ENCODE results near the gene AREL1. TPM values are rescaled to one million over a fixed set of nuclear protein-coding genes. Genes with fewer than 3 reads are reported as not detected.
A peak's percentile ranks its signal among the peaks of the same experiment; 100 is the strongest.

Gene AREL1
- total RNA-seq, 1 experiment from 2014 or later = 45.9 TPM

DNA sequence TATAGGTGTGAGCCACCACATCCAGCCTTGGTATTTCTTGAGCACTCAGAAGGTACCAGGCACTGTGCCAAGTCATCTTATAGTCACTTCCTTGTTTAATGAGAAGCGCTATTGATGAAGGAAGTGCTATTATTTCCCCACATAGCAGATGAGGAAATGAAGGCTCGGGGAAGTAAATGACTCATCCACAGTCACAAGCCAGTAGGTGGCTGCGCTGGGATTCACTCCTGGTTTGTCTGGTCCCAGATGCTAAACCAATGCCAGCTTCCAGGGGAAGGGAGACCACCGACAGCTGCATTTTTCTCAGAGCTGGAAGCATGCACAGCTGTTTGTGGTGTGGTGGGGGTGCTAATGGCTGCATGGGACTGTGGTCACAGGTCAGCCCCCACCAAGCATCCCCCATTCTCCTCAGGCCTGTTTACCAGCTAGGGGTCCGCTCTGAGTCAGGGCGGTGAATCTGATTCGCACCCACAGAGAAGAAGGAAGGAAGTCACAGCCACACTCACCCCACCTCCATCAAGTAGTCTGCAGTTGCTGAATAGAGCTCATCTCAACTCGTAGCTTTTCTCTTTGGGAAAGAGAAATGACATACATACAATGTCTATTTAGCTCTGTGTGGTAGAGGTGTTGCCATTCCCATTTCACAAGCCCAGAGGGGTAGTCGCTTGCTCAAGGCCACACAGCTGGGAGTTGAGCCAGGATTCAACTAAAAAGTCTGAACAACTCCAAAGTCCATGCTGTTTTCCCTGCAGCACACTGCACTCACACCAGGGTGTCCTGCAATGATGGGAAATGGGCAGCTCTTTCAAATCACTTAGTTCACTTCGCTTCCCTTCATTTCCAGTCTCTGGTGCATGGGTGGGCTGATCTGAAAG is 94.6 kb downstream of the AREL1 start:
- Histone ChIP-seq H3K27me3 (ENCODE audit: insufficient read depth, low read length) (no peaks in the 10 kb centered on the region), H3K4me2 (ENCODE audit: low read length) (peak overlapping the region; percentile 78), H3K79me2 (ENCODE audit: insufficient read depth, low read length) (no peaks in the 10 kb centered on the region), H2AFZ (ENCODE audit: low read depth, low read length, poor library complexity, severe bottlenecking) (peak overlapping the region; percentile 49), H3K9me2 (ENCODE audit: insufficient read depth) (no peaks in the 10 kb centered on the region), H4K20me1 (ENCODE audit: insufficient read depth) (no peaks in the 10 kb centered on the region), H3K36me3 (ENCODE audit: control insufficient read depth in 1 of 2, insufficient read depth in 2 of 2, low read length in 2 of 2) (no peaks in the 10 kb centered on the region), H3K9ac (ENCODE audit: low read length) (peak overlapping the region; percentile 44; the same call in 1 of the 2 replicates), H3K4me3 (replicated peaks in 1 of 2; ENCODE audit: low read depth in 1 of 2, low read length in 2 of 2) (peak overlapping the region in 1 of 2 experiments; percentile 45; a peak in 2 of 4 replicates), H3K9me3 (ENCODE audit: control insufficient read depth in 1 of 2, insufficient read depth in 1 of 2, low read depth in 1 of 2, low read length in 2 of 2) (no peaks in the 10 kb centered on the region), H3K27ac (ENCODE audit: low read depth, low read length) (peak overlapping the region; percentile 70), H3K4me1 (ENCODE audit: control insufficient read depth in 1 of 2, insufficient read depth in 2 of 2, low read length in 2 of 2) (peaks cover 55 to 86% of the 10 kb centered on the region in 2 experiments)
- BruUV-seq (replicated peaks) = no TSS peak
- ChIA-PET CTCF (interaction anchor here (0.7 to 2.7 kb wide), 2 partner anchors 9 to 186 kb away, joined by 4 to 31 read pairs; no protein-coding TSS in a partner anchor), POLR2A (interaction anchor here (1.0 to 1.6 kb wide), 2 partner anchors 45 to 125 kb away, joined by 4 to 5 read pairs; partner anchors contain the start of genes ISCA2 and NPC2), RAD21 (ENCODE audit: low non-redundant PET in 1 of 2, low total read pairs in 2 of 2, uncharacterized antibody in 2 of 2, unreplicated experiment in 2 of 2) (interaction anchor here in 1 of 2 experiments (0.7 to 1.2 kb wide), 2 partner anchors 9 to 45 kb away, joined by 3 read pairs; no protein-coding TSS in a partner anchor)
- DNase-seq (ENCODE audit: low read depth, low spot score) (peak; percentile 88), ATAC-seq (peak; percentile 20)
- intact Hi-C loops (cut with micrococcal nuclease) = loop anchor here (5.0 kb wide), 1 partner anchor 94 kb away; the partner anchor contains the start of genes AREL1 and FCF1
- no peak for TF ChIP-seq EZH2phosphoT487 (IDR thresholded peaks at IDR 0.05; ENCODE audit: borderline replicate concordance)
- TF ChIP-seq JUND (IDR thresholded peaks at IDR 0.05) = no peak

- ChIA-PET CTCF (interaction anchor here (1.1 kb wide), 1 partner anchor 187 kb away, joined by 4 read pairs; no protein-coding TSS in a partner anchor), RAD21 (ENCODE audit: low non-redundant PET in 1 of 2, low total read pairs in 2 of 2, uncharacterized antibody in 2 of 2, unreplicated experiment in 2 of 2) (no interaction called here), POLR2A (interaction anchor here (1.4 to 1.6 kb wide), 2 partner anchors 124 to 146 kb away, joined by 3 to 4 read pairs; partner anchors contain the start of genes ISCA2, NPC2 and YLPM1)
- Histone ChIP-seq H3K4me3 (replicated peaks in 1 of 2; ENCODE audit: low read depth in 1 of 2, low read length in 2 of 2) (peak overlapping the region in 1 of 2 experiments; percentile 45; a peak in 3 of 4 replicates), H3K4me1 (ENCODE audit: control insufficient read depth in 1 of 2, insufficient read depth in 2 of 2, low read length in 2 of 2) (peaks cover 55 to 84% of the 10 kb centered on the region in 2 experiments), H4K20me1 (ENCODE audit: insufficient read depth) (no peaks in the 10 kb centered on the region), H3K9me2 (ENCODE audit: insufficient read depth) (no peaks in the 10 kb centered on the region), H3K9ac (ENCODE audit: low read length) (peak overlapping the region; percentile 44), H3K36me3 (ENCODE audit: control insufficient read depth in 1 of 2, insufficient read depth in 2 of 2, low read length in 2 of 2) (no peaks in the 10 kb centered on the region), H3K79me2 (ENCODE audit: insufficient read depth, low read length) (no peaks in the 10 kb centered on the region), H3K9me3 (ENCODE audit: control insufficient read depth in 1 of 2, insufficient read depth in 1 of 2, low read depth in 1 of 2, low read length in 2 of 2) (no peaks in the 10 kb centered on the region), H3K27me3 (ENCODE audit: insufficient read depth, low read length) (no peaks in the 10 kb centered on the region), H3K27ac (ENCODE audit: low read depth, low read length) (peak overlapping the region; percentile 70), H3K4me2 (ENCODE audit: low read length) (peak overlapping the region; percentile 78), H2AFZ (ENCODE audit: low read depth, low read length, poor library complexity, severe bottlenecking) (peak overlapping the region; percentile 37)
- BruUV-seq (replicated peaks) = no TSS peak
- TF ChIP-seq JUND (IDR thresholded peaks at IDR 0.05) (no peak), MAX (IDR thresholded peaks at IDR 0.05) (no peak), CBX3 (IDR thresholded peaks at IDR 0.05; ENCODE audit: low read depth) (no peak), ZFX (IDR thresholded peaks at IDR 0.05) (no peak), RAD21 (IDR thresholded peaks at IDR 0.05; ENCODE audit: low read depth) (no peak), POLR2AphosphoS5 (IDR thresholded peaks at IDR 0.05; ENCODE audit: low read depth, low read length) (no peak), ELF1 (IDR thresholded peaks at IDR 0.05; ENCODE audit: borderline replicate concordance, low read depth) (no peak)
- TF ChIP-seq, protein P1, sequence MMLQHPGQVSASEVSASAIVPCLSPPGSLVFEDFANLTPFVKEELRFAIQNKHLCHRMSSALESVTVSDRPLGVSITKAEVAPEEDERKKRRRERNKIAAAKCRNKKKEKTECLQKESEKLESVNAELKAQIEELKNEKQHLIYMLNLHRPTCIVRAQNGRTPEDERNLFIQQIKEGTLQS (IDR thresholded peaks at IDR 0.05) = no peak
- TF ChIP-seq, protein P2, sequence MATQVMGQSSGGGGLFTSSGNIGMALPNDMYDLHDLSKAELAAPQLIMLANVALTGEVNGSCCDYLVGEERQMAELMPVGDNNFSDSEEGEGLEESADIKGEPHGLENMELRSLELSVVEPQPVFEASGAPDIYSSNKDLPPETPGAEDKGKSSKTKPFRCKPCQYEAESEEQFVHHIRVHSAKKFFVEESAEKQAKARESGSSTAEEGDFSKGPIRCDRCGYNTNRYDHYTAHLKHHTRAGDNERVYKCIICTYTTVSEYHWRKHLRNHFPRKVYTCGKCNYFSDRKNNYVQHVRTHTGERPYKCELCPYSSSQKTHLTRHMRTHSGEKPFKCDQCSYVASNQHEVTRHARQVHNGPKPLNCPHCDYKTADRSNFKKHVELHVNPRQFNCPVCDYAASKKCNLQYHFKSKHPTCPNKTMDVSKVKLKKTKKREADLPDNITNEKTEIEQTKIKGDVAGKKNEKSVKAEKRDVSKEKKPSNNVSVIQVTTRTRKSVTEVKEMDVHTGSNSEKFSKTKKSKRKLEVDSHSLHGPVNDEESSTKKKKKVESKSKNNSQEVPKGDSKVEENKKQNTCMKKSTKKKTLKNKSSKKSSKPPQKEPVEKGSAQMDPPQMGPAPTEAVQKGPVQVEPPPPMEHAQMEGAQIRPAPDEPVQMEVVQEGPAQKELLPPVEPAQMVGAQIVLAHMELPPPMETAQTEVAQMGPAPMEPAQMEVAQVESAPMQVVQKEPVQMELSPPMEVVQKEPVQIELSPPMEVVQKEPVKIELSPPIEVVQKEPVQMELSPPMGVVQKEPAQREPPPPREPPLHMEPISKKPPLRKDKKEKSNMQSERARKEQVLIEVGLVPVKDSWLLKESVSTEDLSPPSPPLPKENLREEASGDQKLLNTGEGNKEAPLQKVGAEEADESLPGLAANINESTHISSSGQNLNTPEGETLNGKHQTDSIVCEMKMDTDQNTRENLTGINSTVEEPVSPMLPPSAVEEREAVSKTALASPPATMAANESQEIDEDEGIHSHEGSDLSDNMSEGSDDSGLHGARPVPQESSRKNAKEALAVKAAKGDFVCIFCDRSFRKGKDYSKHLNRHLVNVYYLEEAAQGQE (IDR thresholded peaks at IDR 0.05; ENCODE audit: low read depth) = no peak
- intact Hi-C loops (cut with micrococcal nuclease) = loop anchor here (5.0 kb wide), 1 partner anchor 95 kb away; the partner anchor contains the start of genes AREL1 and FCF1
- ATAC-seq (no peak), DNase-seq (ENCODE audit: low read depth, low spot score) (no peak)
Observed at GRCh38 chr14:74616996-74617700, 95.7 kb downstream of the AREL1 start.
